ENCODE results near the gene OIT3.
"Not testable (repeated sequence)": the region's sequence is repeated elsewhere in the genome, so short reads cannot be mapped to it uniquely, and the experiment has no call there.

The OIT3 gene
- total RNA-seq, result 0 to 0.27 (median 0) reads per million in 4 experiments

DNA sequence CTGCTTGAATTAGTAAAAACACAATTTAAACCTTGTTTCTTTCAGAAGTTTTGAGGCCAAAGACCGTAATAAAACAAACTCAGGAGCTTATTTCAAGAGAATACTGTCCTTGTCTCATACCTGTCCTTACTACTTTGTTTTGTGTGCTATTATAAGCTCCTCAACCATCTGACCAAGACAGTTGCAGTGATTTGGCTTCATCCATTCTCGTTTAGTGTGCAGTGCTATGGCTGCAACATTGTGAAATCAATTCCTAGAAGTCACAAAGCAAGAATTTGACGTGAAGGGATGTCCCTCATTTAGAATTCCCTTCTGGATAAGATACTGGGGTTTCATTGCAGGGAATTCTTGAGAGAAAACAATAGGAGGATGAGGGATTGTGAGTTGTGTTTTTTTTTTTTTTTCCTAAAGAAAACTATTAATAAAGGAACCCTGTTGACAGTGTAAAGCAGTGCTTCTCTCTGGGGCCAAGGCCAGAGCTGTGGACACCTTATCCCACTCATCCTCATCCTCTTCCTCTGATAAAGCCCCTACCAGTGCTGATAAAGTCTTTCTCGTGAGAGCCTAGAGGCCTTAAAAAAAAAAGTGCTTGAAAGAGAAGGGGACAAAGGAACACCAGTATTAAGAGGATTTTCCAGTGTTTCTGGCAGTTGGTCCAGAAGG lies at the start of gene OIT3:
Gene OIT3 (plus strand): TSS at position 604 of the 663 bp plus-strand sequence. CDS start 60 bp downstream, outside the sequence.
- DNase-seq, result no peak

GRCh38 chr10:72846238-72846637 lies 47.3 kb upstream of the OIT3 start:
- no peak for DNase-seq

DNA sequence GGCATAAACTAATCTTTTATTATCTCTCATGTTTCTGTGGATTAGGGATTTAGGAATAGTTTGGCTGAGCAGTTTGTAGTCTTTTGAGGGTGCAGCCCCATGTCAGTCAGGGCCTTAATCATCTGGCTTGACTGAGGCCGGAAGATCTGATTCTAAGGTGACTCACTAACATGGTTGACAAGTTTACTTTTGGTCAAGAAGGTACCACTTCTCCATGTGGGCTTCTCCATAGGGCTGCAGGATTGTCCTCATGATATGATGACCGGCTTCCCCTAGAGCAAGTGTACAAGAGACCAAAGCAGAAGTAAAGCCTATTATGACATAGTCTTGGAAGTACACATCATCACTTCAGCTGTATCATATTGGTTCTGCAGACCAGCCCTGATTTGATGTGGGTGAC lies 45.9 kb upstream of the OIT3 start:
- no peak for DNase-seq

DNA sequence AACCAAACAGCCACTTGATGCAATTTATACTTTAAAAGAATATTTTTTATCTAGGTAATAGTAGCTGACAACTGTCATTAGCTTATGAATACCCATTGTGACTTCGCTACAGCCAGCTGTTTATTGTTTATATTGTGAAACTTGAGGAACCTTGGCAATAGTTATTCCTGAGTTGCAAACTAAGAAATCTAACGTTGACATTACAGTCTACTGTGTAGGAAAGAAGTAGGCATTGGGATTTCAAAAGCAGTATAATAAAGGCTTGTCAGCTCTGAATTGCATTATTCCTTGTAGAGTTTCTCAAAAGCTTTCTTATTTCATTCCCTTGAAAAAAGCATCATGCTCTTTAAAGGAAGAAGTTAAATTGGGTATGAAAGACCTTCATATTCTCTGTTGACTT lies 42.7 kb upstream of the OIT3 start:
- no peak for DNase-seq

DNA sequence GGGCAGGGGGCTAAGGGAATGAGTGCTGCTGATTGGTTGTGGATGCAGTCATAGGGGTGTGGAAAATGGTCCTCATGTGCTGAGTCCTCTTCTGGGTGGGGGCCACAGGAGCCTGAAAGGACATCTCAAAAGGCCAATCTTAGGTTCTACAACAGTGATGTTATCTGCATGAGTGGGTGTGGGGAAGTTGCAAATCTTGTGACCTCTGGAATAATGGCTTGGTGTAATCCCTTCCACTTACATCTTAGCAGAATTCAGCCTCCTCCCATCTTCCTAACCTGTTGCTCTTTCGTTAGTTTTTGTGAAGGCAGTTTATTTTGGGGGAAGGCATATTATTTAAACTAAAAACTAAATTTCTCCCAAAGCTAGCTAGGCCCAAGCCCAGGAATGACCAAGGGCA lies 42.0 kb upstream of the OIT3 start:
- no peak for DNase-seq

- no peak for DNase-seq
These were observed 41.0 kb upstream of the OIT3 start for GRCh38 chr10:72852508-72852907.

GRCh38 chr10:72855129-72855528 lies 38.4 kb upstream of the OIT3 start:
- DNase-seq, result no peak

GRCh38 chr10:72855790-72856189 lies 37.7 kb upstream of the OIT3 start:
- no peak for DNase-seq

DNA sequence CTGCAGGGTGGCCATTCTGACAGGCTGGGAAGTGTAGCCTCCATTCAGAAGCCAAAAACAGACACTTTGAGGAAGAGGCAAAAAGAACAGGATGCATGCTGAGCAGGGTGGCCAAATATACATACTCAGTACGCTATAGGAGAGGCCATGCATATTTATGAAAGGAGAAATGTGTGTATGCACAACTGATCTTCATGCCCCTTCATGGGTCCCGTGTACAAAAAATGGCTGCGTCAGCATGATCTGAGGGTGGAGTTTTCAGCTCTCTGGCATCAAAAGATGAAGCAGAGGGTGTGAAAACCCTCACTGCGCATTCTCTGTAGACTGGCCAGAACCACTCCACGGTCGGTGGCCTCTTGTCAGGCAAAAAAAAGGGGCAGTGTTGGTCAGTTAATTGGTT lies 35.5 kb upstream of the OIT3 start:
- DNase-seq, result no peak

- no peak for DNase-seq
These were observed 30.6 kb upstream of the OIT3 start for GRCh38 chr10:72862957-72863356.

- no peak for DNase-seq
These were observed 18.1 kb upstream of the OIT3 start for GRCh38 chr10:72875250-72876055.

GRCh38 chr10:72879245-72879644 lies 14.3 kb upstream of the OIT3 start:
- no peak for DNase-seq

GRCh38 chr10:72881291-72881690 lies 12.2 kb upstream of the OIT3 start:
- DNase-seq, result no peak

- DNase-seq, result no peak
These were observed 9.7 kb upstream of the OIT3 start for GRCh38 chr10:72883861-72884260.

DNA sequence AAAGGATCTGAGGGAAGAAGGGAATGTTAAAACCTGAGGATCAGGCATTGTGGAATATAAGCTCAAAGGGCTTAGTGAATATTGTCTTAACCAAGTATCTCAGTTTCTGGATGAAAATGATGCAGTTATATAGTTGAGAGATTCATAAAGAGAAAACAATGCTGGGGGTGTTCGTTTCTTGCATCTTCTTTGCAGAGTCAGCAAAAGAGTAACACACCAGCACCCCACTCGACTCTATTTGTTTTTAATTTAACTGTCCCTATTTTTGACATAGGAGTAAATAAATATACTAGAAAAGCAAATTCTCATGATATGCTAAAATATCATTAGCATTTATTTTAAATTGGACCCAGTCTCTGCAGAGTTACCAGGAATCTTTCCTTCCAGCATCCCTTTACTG lies 7.6 kb upstream of the OIT3 start:
- DNase-seq, result no peak

DNA sequence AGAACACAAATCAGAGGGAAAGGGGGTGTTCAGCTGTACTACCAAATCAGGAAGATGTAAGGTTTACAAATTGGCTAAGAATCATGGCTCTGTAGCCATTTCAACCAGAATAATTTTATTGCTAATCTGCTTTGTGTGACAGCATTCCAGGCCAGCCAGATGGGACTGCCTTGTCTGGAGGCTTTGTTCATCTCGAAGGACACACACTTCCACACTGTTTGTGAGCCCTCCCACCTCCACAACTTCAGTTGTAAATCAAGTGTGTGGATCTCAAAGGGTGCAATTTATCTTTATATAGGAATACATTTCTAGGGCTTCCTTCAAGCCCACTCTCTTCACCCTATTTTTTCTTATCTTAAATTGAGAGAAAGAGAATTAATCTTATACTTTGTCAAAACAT lies 6.9 kb upstream of the OIT3 start:
- DNase-seq, result no peak

DNA sequence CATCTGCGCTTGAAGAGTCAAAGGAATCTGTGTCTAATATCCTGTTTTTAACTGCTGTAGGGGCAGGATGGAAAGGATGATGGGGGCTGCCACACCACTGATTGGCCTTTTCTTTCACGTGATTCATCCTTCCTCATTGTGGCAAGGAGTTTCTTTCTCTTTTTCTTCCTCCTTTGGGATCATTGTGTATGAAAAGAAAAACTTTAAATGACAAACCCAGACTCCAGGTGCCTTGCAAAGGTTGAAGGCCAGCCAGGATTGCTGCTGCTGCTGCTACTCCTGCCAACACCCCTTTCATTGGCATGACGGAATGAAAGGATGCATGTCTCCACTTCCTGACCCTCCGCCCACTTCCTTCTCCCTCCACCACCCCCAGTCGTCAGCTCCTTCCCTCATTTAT lies 6.5 kb upstream of the OIT3 start:
- no peak for DNase-seq

- no peak for DNase-seq
These were observed 5.3 kb upstream of the OIT3 start for GRCh38 chr10:72888151-72888638.

DNA sequence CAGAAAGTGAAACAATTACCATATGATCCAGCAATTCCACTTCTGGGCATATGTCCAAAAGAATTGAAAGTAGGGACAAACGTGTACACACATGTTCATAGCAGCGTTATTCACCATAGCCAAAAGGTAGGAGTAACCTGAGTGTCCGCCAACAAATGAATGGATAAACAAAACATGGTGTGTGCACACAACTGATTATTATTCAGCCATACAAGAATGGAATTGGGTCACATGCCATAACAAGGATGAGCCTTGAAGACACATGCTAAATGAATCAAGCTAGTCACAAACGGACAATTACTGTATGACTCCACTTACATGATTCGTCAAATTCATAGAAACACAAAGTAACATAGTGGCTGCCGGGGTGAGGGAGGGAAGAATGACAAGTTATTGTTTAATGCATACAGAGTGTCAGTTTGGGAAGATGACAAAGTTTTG lies 4.1 kb upstream of the OIT3 start:
- no peak for DNase-seq

DNA sequence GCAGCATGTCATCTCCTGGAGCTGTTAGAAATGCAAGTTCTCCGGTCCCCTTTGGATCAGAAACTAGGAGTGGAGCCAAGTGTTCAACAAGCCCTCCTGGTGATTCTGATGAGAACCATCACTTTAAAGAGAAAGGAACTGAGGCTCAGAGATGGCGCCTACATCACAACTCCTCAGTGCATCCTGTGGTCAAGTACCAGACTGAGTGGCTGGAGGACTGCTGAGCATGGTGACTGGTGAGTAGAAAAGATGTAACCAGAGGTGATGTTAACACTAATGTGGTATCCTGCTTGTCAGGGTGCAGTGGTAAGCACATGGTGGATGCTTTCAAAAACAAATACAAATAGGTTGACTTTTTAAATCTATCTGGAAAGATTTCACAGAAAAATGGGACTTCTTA lies 3.5 kb upstream of the OIT3 start:
- DNase-seq, result no peak

DNA sequence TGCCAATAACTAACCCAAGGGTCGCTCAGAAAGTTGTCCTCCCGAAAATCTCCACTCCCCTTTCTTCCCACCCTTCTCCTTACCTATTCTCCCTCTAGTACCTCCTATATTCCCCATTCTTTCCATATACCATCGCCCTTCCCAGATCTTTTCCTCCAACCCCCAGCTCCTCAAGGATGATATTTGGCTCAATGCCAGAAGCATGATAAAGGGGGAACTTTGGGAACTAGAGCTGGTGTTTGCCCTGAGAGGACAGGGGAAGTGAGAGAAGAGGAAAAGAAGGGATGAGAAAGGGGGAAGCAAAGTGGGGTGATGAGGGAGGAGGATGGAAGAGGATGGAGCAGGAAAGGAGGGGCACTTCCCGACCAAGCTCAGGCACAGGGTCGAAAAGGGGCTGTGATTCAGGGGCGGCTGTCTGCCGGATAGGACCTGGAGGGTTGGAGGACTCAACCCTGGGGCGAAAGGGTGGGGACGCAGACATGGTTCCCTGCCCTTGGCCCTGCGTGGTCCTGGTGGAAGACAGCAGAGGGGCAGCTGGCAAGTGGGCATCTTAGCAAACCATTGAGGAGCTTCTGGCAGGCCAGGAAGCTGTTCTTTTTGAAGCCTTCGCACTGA lies 1.8 kb downstream of the OIT3 start:
- DNase-seq, result no peak

- no peak for DNase-seq
These were observed 5.1 kb downstream of the OIT3 start for GRCh38 chr10:72898616-72899015.

DNA sequence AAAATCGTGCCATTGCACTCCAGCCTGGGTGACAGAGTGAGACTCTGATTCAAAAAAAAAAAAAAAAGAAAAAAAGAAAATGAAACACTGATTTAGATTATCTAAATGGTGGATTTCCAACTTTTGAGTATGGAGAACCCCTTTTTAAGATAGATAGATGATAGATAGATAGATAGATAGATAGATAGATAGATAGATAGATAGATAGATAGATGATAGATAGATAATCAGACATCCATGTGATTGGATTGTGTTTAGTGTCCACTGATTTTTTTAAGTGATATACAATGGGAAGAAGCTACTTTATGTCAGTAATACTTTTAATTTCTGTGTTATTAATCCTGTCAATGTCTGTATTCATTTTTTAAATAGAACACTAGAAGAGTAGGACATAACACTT lies 6.0 kb downstream of the OIT3 start:
- no peak for DNase-seq

DNA sequence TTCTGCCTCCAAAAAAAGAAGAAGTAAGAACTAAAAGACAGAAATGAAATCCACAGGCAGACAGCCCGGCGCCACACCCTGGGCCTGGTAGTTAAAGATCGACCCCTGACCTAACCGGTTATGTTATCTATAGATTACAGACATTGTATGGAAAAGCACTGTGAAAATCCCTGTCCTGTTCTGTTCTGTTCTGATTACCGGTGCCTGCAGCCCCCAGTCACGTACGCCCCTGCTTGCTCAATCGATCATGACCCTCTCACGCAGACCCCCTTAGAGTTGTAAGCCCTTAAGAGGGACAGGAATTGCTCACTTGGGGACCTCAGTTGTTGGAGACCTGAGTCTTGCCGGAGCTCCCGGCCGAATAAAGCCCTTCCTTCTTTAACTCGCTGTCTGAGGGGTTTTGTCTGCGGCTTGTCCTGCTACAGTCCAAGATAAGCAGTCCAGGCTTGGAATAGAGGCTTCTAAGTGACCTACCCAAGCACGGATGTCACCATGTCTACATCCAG lies 10.5 kb downstream of the OIT3 start:
- DNase-seq, result not testable (repeated sequence)

All from effector CD8-positive, alpha-beta T cell (primary cell).